Hematopoietic multipotent progenitor cell treated with erythropoietin and hydrocortisone succinate and interleukin-3 and kit ligand, for 6 days (in vitro differentiated cells): ENCODE measurements around the gene NKAIN1.
"Not testable (repeated sequence)": the region's sequence is repeated elsewhere in the genome, so short reads cannot be mapped to it uniquely, and the experiment has no call there.

Experiments used
- DNase-seq: peaks from one replicate; pipeline ENCODE4 v3.0.0-alpha.2; 2015

The NKAIN1 gene

DNA sequence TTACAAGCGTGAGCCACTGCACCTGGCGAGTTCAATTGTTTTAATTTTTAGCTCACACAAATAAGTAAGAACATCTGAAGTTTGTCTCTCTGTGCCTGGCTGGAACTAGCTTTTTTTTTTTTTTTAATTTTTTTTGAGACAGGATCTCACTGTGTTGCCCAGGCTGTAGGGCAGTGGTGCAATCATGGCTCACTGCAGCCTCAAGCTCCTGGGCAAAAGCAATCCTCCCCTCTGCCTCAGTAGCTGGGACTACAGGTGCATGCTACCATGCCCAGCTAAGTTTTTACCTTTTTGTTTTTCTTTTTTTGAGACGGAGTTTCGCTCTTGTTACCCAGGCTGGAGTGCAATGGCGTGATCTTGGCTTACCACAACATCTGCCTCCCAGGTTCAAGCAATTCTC lies 7.9 kb downstream of the NKAIN1 start:
- no peak for DNase-seq

DNA sequence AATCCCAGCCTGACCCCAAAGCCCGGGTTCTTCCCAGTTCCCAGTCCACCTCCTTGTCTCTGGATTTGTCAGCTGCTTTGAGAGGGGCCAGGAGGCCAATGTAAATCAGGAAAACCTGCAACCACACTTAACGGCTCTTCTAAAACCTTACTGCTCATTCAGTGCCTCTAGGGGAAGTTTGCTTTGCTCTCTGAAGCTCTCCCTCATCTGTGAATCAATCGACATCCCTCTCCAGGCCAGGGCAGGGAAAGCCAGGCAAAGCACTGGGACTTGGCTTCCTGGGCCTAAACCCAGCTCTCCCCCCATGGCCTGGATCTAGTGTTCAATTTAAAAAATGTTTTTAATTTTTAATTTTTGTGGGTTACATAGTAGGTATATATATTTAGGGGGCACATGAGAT lies 9.3 kb downstream of the NKAIN1 start:
- no peak for DNase-seq

DNA sequence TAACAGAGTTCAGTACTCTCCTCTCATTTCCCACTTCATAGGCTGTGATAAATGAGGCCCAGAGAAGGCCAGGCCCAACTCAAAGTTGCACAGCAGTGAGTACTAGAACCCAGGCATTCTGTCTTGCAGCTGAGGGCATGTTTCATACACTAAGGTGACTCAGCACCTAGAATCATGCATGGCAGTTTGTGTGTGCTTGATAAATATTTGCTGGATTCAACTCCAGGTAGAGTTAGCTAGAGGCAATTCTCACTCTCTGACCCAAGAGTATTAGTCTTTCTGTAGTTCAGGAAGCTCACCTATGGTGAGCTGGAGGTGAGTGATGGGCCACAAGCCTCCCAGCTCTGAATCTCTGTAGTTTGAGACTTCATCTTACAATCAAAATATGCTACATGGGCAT lies 10.7 kb downstream of the NKAIN1 start:
- no peak for DNase-seq

DNA sequence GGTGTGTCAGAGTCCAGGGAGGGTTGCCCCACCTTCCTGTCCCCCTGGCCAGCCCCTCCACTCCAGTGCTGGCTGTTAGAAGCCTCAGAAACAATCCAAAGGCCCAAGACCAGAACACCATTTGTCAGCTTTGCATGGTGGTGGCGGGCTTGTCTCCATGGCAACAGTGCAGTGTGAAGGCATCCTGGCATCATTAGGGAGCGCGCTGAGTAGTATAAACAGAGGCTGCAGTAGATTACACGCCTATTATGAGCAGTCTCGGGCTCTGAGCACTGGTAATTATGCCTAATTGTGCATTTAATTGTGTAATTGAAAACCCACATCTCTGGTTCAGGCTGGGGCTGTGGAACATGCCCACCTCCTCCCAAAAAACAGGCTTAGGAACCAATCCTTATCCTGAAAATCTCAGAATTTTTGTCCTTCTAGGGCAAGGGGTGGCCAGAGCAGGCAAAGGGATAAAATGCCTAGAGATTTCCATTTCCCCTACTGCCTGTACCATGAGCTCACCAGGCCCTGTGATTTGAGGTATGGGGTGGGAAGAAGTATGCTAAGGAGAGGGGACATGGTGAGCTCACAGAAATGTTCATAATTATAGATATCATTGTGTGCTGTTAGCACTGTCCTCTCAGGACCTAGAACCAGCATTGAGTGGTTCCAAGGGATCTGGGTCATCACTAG lies 11.7 kb downstream of the NKAIN1 start:
- DNase-seq = no peak

GRCh38 chr1:31224068-31224467 lies 15.6 kb downstream of the NKAIN1 start:
- no peak for DNase-seq

DNA sequence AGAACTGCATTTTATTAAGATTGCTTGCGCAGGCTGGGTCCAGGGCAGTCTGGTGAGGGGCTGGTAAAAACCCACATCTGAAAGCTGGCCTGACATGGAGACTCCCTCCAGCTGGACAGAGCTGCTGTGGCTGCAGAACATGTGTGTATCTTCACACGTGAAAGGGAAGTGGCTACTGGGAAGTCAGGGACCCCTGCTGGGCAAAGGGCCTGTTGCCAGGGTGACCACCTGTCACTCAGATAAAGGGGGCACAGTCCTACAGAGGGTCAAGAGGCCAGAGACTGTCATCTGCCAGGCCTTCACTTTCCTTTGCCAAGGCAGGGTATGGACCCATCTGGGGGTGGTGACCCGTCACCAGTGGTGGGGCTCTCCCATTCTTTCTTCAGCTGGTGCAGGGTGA lies 17.5 kb downstream of the NKAIN1 start:
- DNase-seq = no peak

DNA sequence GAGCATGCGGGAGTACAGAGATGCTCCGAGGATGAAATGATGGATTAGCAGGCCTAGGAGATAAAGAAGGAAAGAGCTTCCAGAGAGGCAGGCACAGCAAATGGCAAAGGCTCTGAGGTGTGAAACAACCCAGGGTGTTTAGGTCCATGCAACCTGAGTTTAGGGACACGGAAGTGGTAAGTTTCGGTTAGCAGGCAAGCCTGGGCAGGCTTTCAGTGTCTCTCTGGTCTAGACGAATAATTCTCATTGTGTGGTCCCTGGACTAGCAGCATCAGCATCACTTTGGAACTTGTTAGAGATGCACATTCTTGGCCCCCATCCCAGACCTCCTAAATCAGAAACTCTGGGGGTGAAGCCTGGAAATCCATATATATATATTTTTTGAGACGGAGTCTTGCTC lies 18.6 kb downstream of the NKAIN1 start:
- DNase-seq = no peak

DNA sequence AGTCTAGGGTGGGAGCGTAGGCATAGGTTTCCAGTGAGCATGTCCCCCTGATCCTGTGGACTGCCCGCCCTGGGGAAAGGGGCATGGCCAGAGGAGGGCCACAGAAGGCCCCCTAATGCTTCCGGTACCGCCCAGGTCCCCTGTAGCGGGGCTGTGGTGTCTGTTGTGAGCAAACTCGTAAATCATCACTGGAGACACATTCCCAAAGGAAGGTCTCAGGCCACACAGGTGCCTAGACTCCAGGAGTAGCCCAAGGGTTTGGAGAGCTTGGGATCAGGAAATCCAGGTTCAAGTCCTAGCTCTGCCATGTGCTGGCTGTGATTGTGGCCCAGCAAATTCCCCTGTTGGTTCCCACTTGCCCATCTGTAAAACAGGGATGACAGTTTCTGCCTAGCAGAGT lies 20.2 kb downstream of the NKAIN1 start:
- DNase-seq = no peak

GRCh38 chr1:31218705-31219104 lies 21.0 kb downstream of the NKAIN1 start:
- DNase-seq = no peak

- peak; percentile 26 for DNase-seq
These were observed 23.7 kb downstream of the NKAIN1 start for GRCh38 chr1:31216016-31216415.

DNA sequence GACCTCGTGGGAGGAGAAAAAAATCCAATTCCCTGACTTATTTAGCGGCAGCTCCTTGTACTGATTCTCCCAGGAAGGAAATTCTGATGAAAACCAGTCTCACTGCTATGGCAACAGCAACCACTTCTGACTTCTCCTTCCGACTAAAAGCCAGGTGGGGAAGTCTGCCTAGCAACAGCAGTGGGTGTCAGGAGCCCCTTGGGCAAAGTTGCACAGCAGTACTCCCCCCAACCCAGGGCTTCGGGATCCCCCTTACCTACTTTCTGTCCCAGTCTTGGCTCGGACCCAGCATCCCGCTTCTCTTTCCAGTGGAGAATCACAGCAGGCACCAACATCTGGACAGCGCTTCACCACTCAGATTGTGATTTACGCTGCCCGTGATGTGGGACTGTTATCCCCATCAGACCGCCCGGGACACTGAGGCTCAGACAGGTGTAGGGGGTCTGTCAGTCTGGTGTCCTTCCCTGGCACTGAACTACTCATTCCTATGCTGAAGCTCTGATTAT lies 24.6 kb downstream of the NKAIN1 start:
- DNase-seq = no peak

DNA sequence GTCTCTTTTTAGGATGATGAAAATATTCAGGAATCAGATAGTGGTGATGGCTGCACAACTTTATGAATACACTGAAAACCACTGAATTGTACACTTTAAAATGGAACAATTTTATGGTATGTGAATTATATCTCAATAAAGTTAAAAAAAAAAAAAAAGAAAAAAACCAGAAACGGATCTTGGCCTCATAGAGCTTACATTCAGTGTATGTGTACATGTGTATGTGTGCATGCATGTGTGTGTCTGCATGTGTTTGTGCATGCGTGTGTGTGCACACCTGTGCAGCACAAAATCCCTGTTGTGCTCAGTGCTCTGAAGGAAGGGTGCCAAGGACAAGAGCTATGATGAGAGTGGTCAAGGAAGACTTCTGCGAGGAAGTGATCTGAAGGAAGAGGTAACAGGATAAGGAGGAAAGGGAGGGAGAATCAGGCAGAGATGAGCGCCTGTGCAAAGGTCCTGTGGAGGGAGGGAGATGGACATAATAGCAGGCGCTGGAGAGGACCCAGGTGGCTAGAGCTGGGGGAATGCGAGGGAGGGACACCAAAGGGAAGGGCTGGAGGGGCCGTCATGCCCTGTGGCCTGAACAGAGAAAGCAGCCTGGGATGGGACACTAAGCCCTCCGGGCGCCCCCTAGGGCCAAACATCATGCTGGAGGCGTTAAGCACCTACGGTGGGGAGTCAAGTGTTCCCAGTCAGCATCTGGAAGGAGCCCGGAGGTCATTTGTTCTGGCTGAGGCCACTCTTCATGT lies 25.2 kb downstream of the NKAIN1 start:
- DNase-seq = no peak

- DNase-seq = no peak
These were observed 31.2 kb downstream of the NKAIN1 start for GRCh38 chr1:31208361-31208945.

GRCh38 chr1:31207569-31207968 lies 32.1 kb downstream of the NKAIN1 start:
- DNase-seq = no peak

GRCh38 chr1:31207046-31207445 lies 32.6 kb downstream of the NKAIN1 start:
- no peak for DNase-seq

- no peak for DNase-seq
These were observed 36.5 kb downstream of the NKAIN1 start for GRCh38 chr1:31203215-31203614.

DNA sequence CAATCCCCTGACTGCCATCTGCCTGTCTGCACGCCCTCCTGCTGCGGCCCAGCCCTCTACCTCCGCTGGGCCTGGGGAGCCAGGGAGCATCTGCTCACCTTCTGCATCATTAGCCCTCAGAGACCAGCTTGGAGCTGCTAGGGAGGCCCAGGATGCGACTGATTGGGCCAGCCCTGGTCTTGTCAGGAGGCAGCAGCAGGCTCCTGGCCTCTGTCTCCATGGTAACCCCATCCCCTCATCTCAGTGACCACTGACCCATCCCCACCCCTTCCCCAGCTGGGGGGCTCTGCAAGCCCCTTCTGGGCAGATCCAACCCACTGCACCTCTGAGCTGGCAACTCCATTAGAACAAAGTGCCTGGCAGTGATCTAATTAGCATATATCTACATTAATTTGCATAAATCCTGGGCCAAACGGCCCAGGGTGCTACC lies 37.7 kb downstream of the NKAIN1 start:
- no peak for DNase-seq

DNA sequence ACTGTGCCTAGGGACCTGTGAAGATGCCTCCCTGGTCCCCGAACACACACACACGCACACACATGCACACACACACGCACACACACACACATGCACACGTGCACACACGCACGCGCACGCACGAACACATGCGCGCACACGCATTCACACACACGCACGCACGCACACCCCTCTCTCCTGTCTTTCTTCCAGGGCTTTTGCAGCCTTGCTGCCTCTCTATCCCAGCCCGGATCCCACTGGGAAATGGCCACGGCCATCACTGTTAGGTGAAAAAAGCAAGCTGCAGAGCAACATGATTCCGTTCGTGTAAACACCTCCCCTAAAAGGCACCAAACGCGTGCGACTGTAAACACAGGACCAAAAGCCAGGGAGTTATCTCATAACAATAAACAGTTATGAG lies 39.7 kb downstream of the NKAIN1 start:
- no peak for DNase-seq

- no peak for DNase-seq
These were observed 40.4 kb downstream of the NKAIN1 start for GRCh38 chr1:31199236-31199790.

GRCh38 chr1:31198600-31198999 lies 41.1 kb downstream of the NKAIN1 start:
- no peak for DNase-seq

- no peak for DNase-seq
These were observed 41.5 kb downstream of the NKAIN1 start for GRCh38 chr1:31198150-31198549.

DNA sequence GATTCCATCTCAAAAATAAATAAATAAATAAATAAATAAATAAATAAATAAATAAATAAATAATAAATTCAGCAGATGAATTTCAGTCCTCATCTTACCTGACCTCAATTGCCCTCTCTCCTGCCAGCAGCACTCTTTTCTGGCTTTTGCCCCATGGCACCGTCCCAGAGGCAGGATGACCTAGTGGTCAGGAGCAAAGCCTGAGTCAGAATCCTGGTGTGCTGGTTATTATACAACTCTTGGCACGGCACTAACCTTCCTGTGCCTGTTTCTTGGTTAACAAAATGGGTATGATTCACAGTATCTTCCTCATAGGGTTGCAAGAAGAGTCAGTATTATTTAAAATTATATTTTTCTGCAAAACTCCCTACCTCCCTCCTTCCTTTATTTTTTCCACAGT lies 43.0 kb downstream of the NKAIN1 start:
- DNase-seq = no peak

DNA sequence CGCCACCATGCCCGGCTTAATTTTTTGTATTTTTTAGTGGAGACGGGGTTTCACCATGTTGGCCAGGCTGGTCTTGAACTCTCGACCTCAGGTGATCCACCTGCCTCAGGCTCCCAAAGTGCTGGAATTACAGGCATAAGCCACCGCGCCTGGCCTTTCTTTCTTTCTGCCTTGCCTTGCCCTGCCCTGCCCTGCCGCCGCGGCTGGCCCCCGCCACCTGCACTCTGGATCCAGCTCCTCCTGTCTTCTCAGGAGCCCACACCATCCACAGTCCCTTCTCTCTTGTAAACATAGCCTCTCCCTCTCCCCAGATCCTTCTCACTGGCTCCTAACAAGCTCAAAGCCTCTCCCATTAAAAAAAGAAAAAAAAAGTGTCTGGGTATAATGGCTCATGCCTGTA lies 44.4 kb downstream of the NKAIN1 start:
- not testable (repeated sequence) for DNase-seq

DNA sequence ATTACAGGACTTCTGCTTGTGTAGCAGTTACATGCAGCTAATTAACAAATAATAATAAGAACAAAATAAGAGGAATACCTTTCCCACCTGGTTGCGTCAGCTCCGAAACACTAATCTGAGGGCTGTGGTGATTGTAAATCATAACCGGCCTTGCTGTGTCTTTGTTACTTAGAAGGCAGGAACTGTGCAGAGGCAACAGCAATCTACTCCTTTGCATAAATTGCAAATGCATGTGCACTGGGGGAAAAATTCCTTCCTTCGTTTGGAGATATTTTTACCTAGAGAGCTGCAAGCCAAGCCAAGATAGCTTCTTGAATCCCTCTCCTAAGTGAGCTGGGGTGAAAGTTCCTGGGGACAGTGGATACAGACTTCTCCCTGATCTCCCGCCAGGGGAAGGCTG lies 46.0 kb downstream of the NKAIN1 start:
- DNase-seq = no peak
